Upper lobe of left lung (tissue), 6 donors: Measurements from ENCODE around the gene ANKRD17. TPM values are rescaled to one million over a fixed set of nuclear protein-coding genes. Genes with fewer than 3 reads are reported as not detected.

Source experiments
- ATAC-seq, 2 donors: fragments of 200-7000 bp; cut with Tn5 transposase; one replicate each; pipeline ENCODE4 v1.9.1; 2022; ENCODE audit warnings: mild to moderate bottlenecking in 2 of 2, moderate library complexity in 2 of 2; ENCODE audit not compliant: low FRiP score in 2 of 2
- DNase-seq, 2 donors: peaks; one replicate each; pipeline ENCODE4 v3.0.0-alpha.2; 2019 to 2020
- H3K27ac ChIP-seq, 4 donors: fragments of 200-600 bp; sonication (generic); one replicate each; pipeline ENCODE4 v1.5.1; 2016 to 2019
- H3K27me3 ChIP-seq, 4 donors: fragments of 200-600 bp; sonication (generic); one replicate each; pipeline ENCODE4 v1.5.1; 2017 to 2019
- H3K36me3 ChIP-seq, 4 donors: fragments of 200-600 bp; sonication (generic); one replicate each; pipeline ENCODE4 v1.5.1; 2016 to 2019
- H3K4me1 ChIP-seq, 4 donors: fragments of 200-600 bp; sonication (generic); one replicate each; pipeline ENCODE4 v1.5.1; 2018 to 2019
- H3K4me3 ChIP-seq, 4 donors: fragments of 200-600 bp; sonication (generic); one replicate each; pipeline ENCODE4 v1.5.1; 2017 to 2019; ENCODE audit warnings: mild to moderate bottlenecking in 2 of 4, moderate library complexity in 1 of 4
- H3K9me3 ChIP-seq, 4 donors: fragments of 200-600 bp; sonication (generic); one replicate each; pipeline ENCODE4 v1.5.1; 2018 to 2019
- EP300 ChIP-seq, 4 donors: sonication (generic); formaldehyde crosslinking; IDR thresholded peaks; one replicate each; pipeline ENCODE4 v1.5.1; 2017; ENCODE audit warnings: antibody characterized with exemption in 4 of 4, control low read depth in 2 of 4
- POLR2A ChIP-seq, 4 donors: fragments of 450-650 bp; IDR thresholded peaks; one replicate each; pipeline ENCODE4 v1.5.1; 2016 to 2017; ENCODE audit warnings: antibody characterized with exemption in 4 of 4, mild to moderate bottlenecking in 2 of 4
- POLR2AphosphoS5 ChIP-seq, 2 donors: sonication (generic); formaldehyde crosslinking; IDR thresholded peaks; one replicate each; pipeline ENCODE4 v1.5.1; 2017; ENCODE audit warnings: antibody characterized with exemption in 2 of 2
- WGBS, 2 donors: methylation state at CpG; one replicate each; pipeline ENCODE4 v1.1.5; 2017 to 2018; 5-methylcytosine and 5-hydroxymethylcytosine counted together
- total RNA-seq, 6 donors: library from RNA; depleted of rRNA in 4 of 6; stranded (reverse); fragments of >200 nt in 4 of 6; gene quantifications; one replicate each; pipeline versions ENCODE4 v1.1.0 to v1.2.1, GENCODE V29; 2016 to 2021
- TF ChIP-seq, protein P1 (sequence below), 6 experiments: fragments of 450-650 bp in 4 of 6; fragments of 200-600 bp in 2 of 6; sonication (generic) in 2 of 6; IDR thresholded peaks; one replicate each; pipeline ENCODE4 v1.5.1; 2016 to 2019; ENCODE audit warnings: antibody characterized with exemption in 6 of 6
- donor health status: DM: no; HTN: no; CAD: no; lungs with moderate emphysema.
- donor health status: DM: no; HTN: yes; CAD: no; lungs with severe emphysema.

Gene ANKRD17
- total RNA-seq, 6 donors from 2014 or later = 49.7 to 103 (median 61.2) TPM

DNA sequence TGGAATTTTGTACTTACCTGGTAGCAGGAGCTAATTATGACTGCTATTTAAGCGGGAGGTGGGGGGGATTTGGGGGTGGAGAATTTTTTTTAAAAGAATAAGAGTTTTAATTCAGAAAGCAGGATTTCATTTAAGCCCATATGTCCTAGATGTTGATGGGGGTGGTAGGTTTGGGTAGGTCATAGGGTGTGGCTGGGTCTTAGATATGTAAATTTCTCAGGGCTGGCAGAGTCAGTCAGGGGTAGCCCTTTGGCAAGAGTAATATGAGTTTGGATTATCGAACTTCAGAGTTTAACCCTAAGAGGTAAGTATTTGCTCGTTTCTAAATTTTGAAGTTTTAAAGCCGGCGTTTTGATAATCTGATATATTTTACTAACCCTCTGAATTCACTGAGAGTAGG, 153.9 kb downstream of the ANKRD17 start:
- ATAC-seq = no peak
- no peaks in the 10 kb centered on the region for H3K4me1 ChIP-seq
- TF ChIP-seq POLR2A (IDR thresholded peaks at IDR 0.05) = no peak
- no peak for TF ChIP-seq EP300 (IDR thresholded peaks at IDR 0.05)
- no peak for TF ChIP-seq POLR2AphosphoS5 (IDR thresholded peaks at IDR 0.05)
- TF ChIP-seq, protein P1, sequence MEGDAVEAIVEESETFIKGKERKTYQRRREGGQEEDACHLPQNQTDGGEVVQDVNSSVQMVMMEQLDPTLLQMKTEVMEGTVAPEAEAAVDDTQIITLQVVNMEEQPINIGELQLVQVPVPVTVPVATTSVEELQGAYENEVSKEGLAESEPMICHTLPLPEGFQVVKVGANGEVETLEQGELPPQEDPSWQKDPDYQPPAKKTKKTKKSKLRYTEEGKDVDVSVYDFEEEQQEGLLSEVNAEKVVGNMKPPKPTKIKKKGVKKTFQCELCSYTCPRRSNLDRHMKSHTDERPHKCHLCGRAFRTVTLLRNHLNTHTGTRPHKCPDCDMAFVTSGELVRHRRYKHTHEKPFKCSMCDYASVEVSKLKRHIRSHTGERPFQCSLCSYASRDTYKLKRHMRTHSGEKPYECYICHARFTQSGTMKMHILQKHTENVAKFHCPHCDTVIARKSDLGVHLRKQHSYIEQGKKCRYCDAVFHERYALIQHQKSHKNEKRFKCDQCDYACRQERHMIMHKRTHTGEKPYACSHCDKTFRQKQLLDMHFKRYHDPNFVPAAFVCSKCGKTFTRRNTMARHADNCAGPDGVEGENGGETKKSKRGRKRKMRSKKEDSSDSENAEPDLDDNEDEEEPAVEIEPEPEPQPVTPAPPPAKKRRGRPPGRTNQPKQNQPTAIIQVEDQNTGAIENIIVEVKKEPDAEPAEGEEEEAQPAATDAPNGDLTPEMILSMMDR (IDR thresholded peaks at IDR 0.05) = no peak
- H3K4me3 ChIP-seq = no peak overlapping the region
- no peaks in the 10 kb centered on the region for H3K9me3 ChIP-seq
- H3K27ac ChIP-seq = no peak overlapping the region
- WGBS, 2 donors = 87 to 97% methylated on average over 5 of the region's 5 CpGs
- H3K36me3 ChIP-seq = peaks cover 9 to 82% (median 34%) of the 10 kb centered on the region in 4 donors
- H3K27me3 ChIP-seq = no peaks in the 10 kb centered on the region
- DNase-seq = no peak

DNA sequence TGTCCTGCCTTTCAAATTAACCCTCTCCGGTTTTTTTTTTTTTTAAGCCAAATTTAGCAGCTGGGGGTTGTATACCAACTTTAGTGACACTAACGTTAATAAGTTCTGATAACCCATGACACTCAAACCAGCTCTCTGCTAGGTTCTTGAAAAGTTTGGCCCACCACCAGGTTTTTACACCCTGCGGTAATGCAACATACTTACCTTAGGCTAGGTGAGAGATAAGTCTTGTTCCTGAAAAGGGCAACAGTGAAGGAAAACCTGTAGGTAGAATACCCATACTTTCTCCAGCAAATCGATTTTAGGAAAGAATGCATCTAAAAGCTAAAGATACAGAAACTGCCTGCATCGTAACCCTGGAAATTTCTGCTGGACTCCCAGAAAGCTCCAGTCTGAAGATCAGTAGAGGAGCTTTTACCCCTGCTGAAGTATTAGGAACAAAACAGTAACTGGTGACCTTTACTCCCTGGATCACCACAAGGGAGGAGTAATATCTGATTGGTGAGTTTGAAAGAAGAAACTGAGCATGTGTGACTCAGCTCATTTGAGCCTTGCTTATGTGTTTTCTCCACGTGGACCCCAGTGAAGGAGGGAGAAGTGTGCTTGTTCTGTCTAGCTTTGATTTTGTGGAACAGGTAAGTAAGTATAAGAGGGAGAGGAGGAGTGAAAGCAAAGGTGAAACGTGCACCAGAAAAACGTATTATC, 154.6 kb downstream of the ANKRD17 start:
- DNase-seq (no peak), ATAC-seq (no peak)
- Histone ChIP-seq H3K27me3 (no peaks in the 10 kb centered on the region), H3K9me3 (no peaks in the 10 kb centered on the region), H3K36me3 (peaks cover 9 to 79% (median 39%) of the 10 kb centered on the region in 4 donors), H3K27ac (no peak overlapping the region), H3K4me1 (peaks cover 0 to 5% (median 0%) of the 10 kb centered on the region in 4 donors), H3K4me3 (no peak overlapping the region)
- 75 to 78% methylated on average over 8 of the region's 8 CpGs for WGBS, 2 donors
- TF ChIP-seq POLR2AphosphoS5 (IDR thresholded peaks at IDR 0.05) = no peak
- TF ChIP-seq EP300 (IDR thresholded peaks at IDR 0.05) = no peak
- TF ChIP-seq, protein P1 (IDR thresholded peaks at IDR 0.05) = no peak
- no peak for TF ChIP-seq POLR2A (IDR thresholded peaks at IDR 0.05)

DNA sequence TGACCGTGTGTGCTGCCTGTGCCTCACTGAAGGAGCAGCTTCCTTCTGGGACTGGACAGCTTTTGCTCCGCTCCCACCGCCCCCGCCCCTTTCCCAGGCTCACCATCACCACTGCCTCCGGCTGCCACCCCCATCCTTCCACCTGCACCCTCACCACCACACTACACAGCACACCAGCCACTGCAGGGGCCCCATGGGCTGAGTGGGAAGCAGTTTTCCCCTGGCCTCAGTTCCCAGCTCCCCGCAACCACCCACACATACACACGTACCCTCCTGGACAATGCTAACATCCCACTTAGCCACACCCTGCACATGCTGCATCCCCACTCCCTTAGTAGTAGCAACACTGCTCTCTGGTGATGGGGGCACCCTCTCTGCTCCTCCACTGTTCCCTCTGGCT, 159.5 kb downstream of the ANKRD17 start:
- ATAC-seq (peak; percentile 31 to 43), DNase-seq (peak in 1 of 2 donors; percentile 24)
- no peaks in the 10 kb centered on the region for H3K9me3 ChIP-seq
- H3K4me1 ChIP-seq = peaks cover 0 to 5% (median 0%) of the 10 kb centered on the region in 4 donors
- H3K4me3 ChIP-seq = no peak overlapping the region
- 88% methylated on average over 7 of the region's 7 CpGs for WGBS, 2 donors
- no peaks in the 10 kb centered on the region for H3K27me3 ChIP-seq
- peaks cover 13 to 88% (median 56%) of the 10 kb centered on the region in 4 donors for H3K36me3 ChIP-seq
- TF ChIP-seq, protein P1 (IDR thresholded peaks at IDR 0.05) = no peak
- TF ChIP-seq EP300 (IDR thresholded peaks at IDR 0.05) (no peak), POLR2AphosphoS5 (IDR thresholded peaks at IDR 0.05) (no peak), POLR2A (IDR thresholded peaks at IDR 0.05) (no peak)
- peak overlapping the region in 1 of 4 donors; percentile 59 for H3K27ac ChIP-seq

DNA sequence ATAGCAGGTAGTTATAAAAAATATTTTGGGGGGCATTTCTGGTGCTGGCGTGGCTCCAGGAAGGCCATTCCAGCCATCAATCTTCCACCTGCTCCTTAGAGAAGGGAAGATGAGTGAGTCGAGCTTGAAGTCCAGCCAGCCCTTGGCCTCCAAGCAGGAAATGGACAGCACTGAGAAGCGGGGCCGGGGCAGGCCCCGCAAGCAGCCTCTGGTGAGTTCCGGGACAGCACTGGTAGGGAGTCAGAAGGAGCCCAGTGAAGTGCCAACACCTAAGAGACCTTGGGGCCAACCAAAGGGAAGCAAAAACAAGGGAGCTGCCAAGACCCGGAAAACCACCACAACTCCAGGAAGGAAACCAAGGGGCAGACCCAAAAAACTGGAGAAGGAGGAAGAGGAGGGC, 159.9 kb downstream of the ANKRD17 start:
- Histone ChIP-seq H3K9me3 (no peaks in the 10 kb centered on the region), H3K27ac (peak overlapping the region in 1 of 4 donors; percentile 59), H3K36me3 (peaks cover 13 to 88% (median 56%) of the 10 kb centered on the region in 4 donors), H3K27me3 (no peaks in the 10 kb centered on the region), H3K4me3 (no peak overlapping the region), H3K4me1 (peaks cover 0 to 5% (median 0%) of the 10 kb centered on the region in 4 donors)
- TF ChIP-seq, protein P1 (IDR thresholded peaks at IDR 0.05) = no peak
- TF ChIP-seq POLR2A (IDR thresholded peaks at IDR 0.05) = no peak
- no peak for TF ChIP-seq POLR2AphosphoS5 (IDR thresholded peaks at IDR 0.05)
- no peak for TF ChIP-seq EP300 (IDR thresholded peaks at IDR 0.05)
- 63 to 84% methylated on average over 7 of the region's 7 CpGs for WGBS, 2 donors
- ATAC-seq (no peak), DNase-seq (peak in 1 of 2 donors; percentile 50)
